Bronchial epithelial cell (primary cell): ENCODE results near the gene TMEM151B. TPM values are rescaled to one million over a fixed set of nuclear protein-coding genes. Genes with fewer than 3 reads are reported as not detected.

Source experiments
- DNase-seq: peaks from one replicate; pipeline ENCODE4 v3.0.0-alpha.2; 2010; ENCODE audit warnings: low read depth
- FAIRE-seq: peaks from 2 replicates; lab custom pipeline; 2011; peaks lifted over from hg19 to GRCh38; lab: Jason Lieb, UNC
- H3K27me3 ChIP-seq: 2 replicates; pipeline ENCODE4 v1.5.1; 2011; ENCODE audit warnings: low read length; ENCODE audit not compliant: control insufficient read depth, insufficient read depth
- H3K36me3 ChIP-seq: 2 replicates; pipeline ENCODE4 v1.5.1; 2011; ENCODE audit warnings: low read length; ENCODE audit not compliant: control insufficient read depth, insufficient read depth
- H3K4me3 ChIP-seq: 2 replicates; pipeline ENCODE4 v1.5.1; 2011; ENCODE audit warnings: mild to moderate bottlenecking, low read depth, low read length, control low read depth
- CTCF ChIP-seq: IDR thresholded peaks from 2 replicates; pipeline ENCODE4 v1.5.1; 2011; ENCODE audit warnings: mild to moderate bottlenecking, moderate library complexity, low read length, control low read depth, inconsistent platforms; ENCODE audit not compliant: insufficient read depth, severe bottlenecking
- total RNA-seq: library from RNA; depleted of rRNA; stranded (reverse); fragments of >200 nt; gene quantifications from 2 replicates; pipeline ENCODE4 v1.2.1, GENCODE V29; 2014

TMEM151B gene
- total RNA-seq, 1 donor from 2014 or later: not detected

DNA sequence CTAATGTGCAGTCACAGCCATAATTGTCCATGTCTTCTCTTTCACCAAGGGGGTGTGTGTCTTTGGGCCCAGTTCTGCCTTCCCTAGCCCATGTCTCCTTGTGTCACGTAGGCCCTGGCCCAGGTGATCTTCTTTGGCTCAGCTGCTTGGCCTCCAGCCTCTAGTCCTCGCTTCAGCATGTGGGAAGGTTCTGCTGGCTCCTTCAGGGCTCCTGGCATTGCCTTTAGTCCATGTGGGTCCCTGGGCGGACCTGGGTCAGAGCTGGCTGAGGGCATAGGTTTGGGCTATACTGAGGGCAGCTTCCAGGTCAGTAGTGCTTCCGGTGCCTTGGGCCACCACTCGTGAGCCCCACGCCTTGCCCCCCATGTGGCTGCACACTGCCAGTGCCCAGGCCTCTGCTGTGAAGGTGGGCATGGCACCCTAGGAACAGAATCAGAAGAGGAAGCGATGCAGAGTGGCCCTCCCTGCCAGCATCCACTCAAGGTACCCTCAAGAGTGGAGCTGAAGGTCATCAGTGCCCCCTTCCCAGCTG lies 30.1 kb downstream of the TMEM151B start:
- H3K4me3 ChIP-seq: no peak overlapping the region
- peaks cover 8% of the 10 kb centered on the region for H3K27me3 ChIP-seq
- TF ChIP-seq CTCF: no peak
- no peak for FAIRE-seq
- H3K36me3 ChIP-seq: peaks cover 38% of the 10 kb centered on the region
- DNase-seq: no peak

- Histone ChIP-seq H3K36me3 (peaks cover 45% of the 10 kb centered on the region), H3K27me3 (peaks cover 7% of the 10 kb centered on the region), H3K4me3 (no peak overlapping the region)
- FAIRE-seq (no peak), DNase-seq (no peak)
- no peak for TF ChIP-seq CTCF
These were observed 30.9 kb downstream of the TMEM151B start for GRCh38 chr6:44301106-44301505.

DNA sequence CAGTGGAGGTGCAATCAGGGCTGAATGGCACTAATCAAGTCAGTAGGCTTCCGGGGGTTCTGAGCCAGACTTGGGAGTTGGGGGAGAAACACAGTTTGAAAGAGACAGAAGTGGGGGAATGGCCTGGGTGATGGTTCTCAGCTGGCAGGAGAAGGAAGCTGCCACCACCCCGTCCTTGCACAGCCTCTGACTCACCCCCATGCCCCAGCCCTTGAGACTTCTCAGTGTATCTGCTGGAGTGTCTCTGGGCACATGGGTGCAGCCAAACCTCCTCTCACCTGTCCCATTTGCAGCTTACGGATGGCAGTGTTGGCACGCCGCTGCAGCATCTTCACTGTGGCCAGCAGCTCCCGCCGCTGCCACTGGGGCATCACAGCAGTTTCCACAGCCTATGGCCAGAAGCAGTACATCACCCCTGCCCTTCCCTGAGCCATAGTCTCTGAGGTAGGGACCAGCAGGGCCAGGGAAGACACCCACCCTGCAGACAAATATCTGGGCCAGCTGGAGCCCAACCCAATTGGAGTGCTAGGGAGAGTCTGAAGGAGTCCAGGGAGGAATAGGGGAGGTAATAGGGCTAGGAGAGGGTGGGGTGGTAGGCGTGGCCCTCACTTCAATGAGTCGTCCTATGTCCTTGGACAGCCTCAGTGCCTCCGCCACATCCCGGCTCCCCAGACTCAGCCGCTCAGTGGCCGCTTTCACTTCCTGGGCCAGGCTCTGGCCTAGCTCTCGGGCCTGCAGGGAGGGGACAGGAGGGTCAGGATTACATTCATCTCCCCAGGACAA lies 31.7 kb downstream of the TMEM151B start:
- no peak overlapping the region for H3K4me3 ChIP-seq
- TF ChIP-seq CTCF: no peak
- FAIRE-seq (no peak), DNase-seq (no peak)
- peaks cover 51% of the 10 kb centered on the region for H3K36me3 ChIP-seq
- peaks cover 3% of the 10 kb centered on the region for H3K27me3 ChIP-seq

GRCh38 chr6:44302856-44303255 lies 32.6 kb downstream of the TMEM151B start:
- peaks cover 52% of the 10 kb centered on the region for H3K36me3 ChIP-seq

DNA sequence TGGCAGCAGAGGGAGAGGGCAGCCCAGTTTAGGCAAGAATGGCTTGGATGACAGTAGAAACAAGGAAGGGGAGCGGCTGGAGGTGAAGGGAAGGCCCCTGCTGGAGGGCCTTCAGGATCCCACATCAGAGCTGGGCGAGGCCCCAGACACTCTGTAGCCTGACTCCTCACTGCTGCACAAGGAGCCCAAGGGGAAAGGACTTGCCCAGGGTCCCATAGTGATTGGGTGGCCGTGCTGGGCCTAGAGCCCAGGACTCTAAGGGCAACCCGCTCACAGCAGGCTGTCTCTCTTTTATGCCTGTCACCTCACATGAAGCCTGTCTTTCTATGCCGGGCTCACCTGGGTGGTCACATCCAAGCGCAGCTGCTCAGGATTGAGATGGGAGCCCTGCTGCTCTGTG lies 33.6 kb downstream of the TMEM151B start:
- no peak for TF ChIP-seq CTCF
- FAIRE-seq (no peak), DNase-seq (no peak)
- Histone ChIP-seq H3K4me3 (no peak overlapping the region), H3K36me3 (peaks cover 52% of the 10 kb centered on the region), H3K27me3 (no peaks in the 10 kb centered on the region)

More at GRCh38 chr6:44302856-44303255, 32.6 kb downstream of the TMEM151B start:
- Histone ChIP-seq H3K27me3 (no peaks in the 10 kb centered on the region), H3K4me3 (no peak overlapping the region)
- FAIRE-seq: no peak
- no peak for TF ChIP-seq CTCF
- DNase-seq: no peak
